ENCODE results near the gene TCF7L1. TPM values are rescaled to one million over a fixed set of nuclear protein-coding genes. Genes with fewer than 3 reads are reported as not detected.

TCF7L1 gene
- total RNA-seq, 4 donors from 2014 or later = 1.1 to 3.9 (median 2.8) TPM

DNA sequence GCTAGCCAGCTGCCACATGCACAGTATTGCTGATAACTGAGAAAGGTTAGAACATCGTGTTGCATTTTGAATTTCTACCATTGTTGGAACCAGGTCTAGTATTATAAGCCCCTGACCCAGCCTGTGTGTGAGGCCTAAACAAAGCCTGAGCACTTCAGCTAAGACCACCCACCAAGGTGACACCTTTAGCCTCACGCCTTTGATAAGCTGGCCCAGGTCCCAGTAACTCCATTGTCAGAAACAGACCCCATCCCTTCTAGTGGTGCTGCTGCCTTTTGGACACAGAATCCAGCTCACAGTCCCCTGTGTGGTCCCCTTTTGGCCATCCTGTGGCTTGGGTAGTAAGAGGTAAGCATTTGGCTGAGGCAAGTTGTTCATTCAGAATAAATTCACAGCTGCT, 223.0 kb downstream of the TCF7L1 start:
- H3K27ac ChIP-seq = peak overlapping the region; percentile 93 to 96 (median 96)
- H3K4me3 ChIP-seq = no peak overlapping the region

GRCh38 chr2:85357736-85358135, 224.5 kb downstream of the TCF7L1 start:
- TF ChIP-seq CTCF (IDR thresholded peaks at IDR 0.05 in 4 of 5, conservative IDR thresholded peaks at IDR 0.05 in 1 of 5) (no peak), POLR2A (IDR thresholded peaks at IDR 0.05) (no peak)
- peaks cover 33 to 37% of the 10 kb centered on the region in 2 donors for H3K4me1 ChIP-seq
- no peaks in the 10 kb centered on the region for H3K9me3 ChIP-seq
- in situ Hi-C loops (cut with MboI; ENCODE audit: low sequenced_read_pairs in 4 of 4) (loop anchor here in 1 of 4 donors (25.0 kb wide), 1 partner anchor 830 kb away; the partner anchor contains the start of genes IMMT and MRPL35), intact Hi-C loops (cut with DNase I; ENCODE audit: low total_unique reads) (no loop called here)
- no peak for ATAC-seq
- H3K27me3 ChIP-seq = no peaks in the 10 kb centered on the region
- no peak overlapping the region for H3K4me3 ChIP-seq
- H3K36me3 ChIP-seq = peaks cover 0 to 29% of the 10 kb centered on the region in 2 donors
- H3K27ac ChIP-seq = peak overlapping the region; percentile 93 to 96 (median 96)
- DNase-seq = no peak

More for the DNA sequence above, 223.0 kb downstream of the TCF7L1 start:
- H3K27me3 ChIP-seq = no peaks in the 10 kb centered on the region
- H3K36me3 ChIP-seq = peaks cover 0 to 30% of the 10 kb centered on the region in 2 donors
- intact Hi-C loops (cut with DNase I; ENCODE audit: low total_unique reads) (no loop called here), in situ Hi-C loops (cut with MboI; ENCODE audit: low sequenced_read_pairs in 4 of 4) (loop anchor here in 1 of 4 donors (25.0 kb wide), 1 partner anchor 831 kb away; the partner anchor contains the start of genes IMMT and MRPL35)
- peaks cover 39 to 44% of the 10 kb centered on the region in 2 donors for H3K4me1 ChIP-seq
- TF ChIP-seq CTCF (IDR thresholded peaks at IDR 0.05 in 4 of 5, conservative IDR thresholded peaks at IDR 0.05 in 1 of 5) = no peak
- no peak for TF ChIP-seq POLR2A (IDR thresholded peaks at IDR 0.05)
- DNase-seq (no peak), ATAC-seq (no peak)
- no peaks in the 10 kb centered on the region for H3K9me3 ChIP-seq

Other genes with a start within 250 kb of the TCF7L1 start
- 100 to 1,000 TPM; 329 to 954 (median 486) TPM for gene TMSB10, start 227.7 kb upstream of the TCF7L1 start, total RNA-seq
- 100 to 1,000 TPM; 158 to 178 (median 165) TPM for gene KCMF1, start 162.2 kb upstream of the TCF7L1 start, total RNA-seq
- gene TGOLN2, start 194.6 kb downstream of the TCF7L1 start, total RNA-seq = 10 to 100 TPM; 29.5 to 81.7 (median 61.9) TPM
- gene RETSAT, start 221.1 kb downstream of the TCF7L1 start, total RNA-seq = 100 to 1,000 TPM in 3 of 4 donors, 10 to 100 TPM in 1; 62.2 to 151 (median 116) TPM
- gene ELMOD3, start 221.4 kb downstream of the TCF7L1 start, total RNA-seq = 10 to 100 TPM; 15.9 to 31.7 (median 25.0) TPM